Kidney (tissue), 14 donors: Measurements from ENCODE around the gene NFAM1. TPM values are rescaled to one million over a fixed set of nuclear protein-coding genes. Genes with fewer than 3 reads are reported as not detected.

Experiments
- DNase-seq, 5 donors: peaks; one replicate each; pipeline ENCODE4 v3.0.0-alpha.2; 2013 to 2020
- FAIRE-seq: peaks from 2 replicates; lab custom pipeline; 2012; peaks lifted over from hg19 to GRCh38; lab: Jason Lieb, UNC
- H3K27ac ChIP-seq, 2 donors: one replicate each; pipeline ENCODE4 v1.7.0; 2013; ENCODE audit warnings: low read depth in 2 of 2, low read length in 2 of 2, inconsistent platforms in 1 of 2
- H3K27me3 ChIP-seq: one replicate; pipeline ENCODE4 v1.7.1; 2013; ENCODE audit warnings: low read length, inconsistent platforms; ENCODE audit not compliant: control insufficient read depth, insufficient read depth
- H3K36me3 ChIP-seq, 3 donors: one replicate each; pipeline versions ENCODE4 v1.7.0 to v1.7.1; 2013; ENCODE audit warnings: low read length in 3 of 3, control low read depth in 1 of 3, inconsistent platforms in 1 of 3; ENCODE audit not compliant: insufficient read depth in 3 of 3, control insufficient read depth in 2 of 3
- H3K4me1 ChIP-seq, 3 donors: one replicate each; pipeline versions ENCODE4 v1.7.0 to v1.7.1; 2013; ENCODE audit warnings: low read length in 3 of 3, inconsistent platforms in 1 of 3, low read depth in 1 of 3; ENCODE audit not compliant: control insufficient read depth in 2 of 3, insufficient read depth in 2 of 3
- H3K4me3 ChIP-seq, 3 donors: one replicate each; pipeline versions ENCODE4 v1.7.0 to v1.8.1; 2013; ENCODE audit warnings: low read length in 3 of 3, control low read depth in 1 of 3, inconsistent platforms in 1 of 3
- H3K9ac ChIP-seq, 3 donors: one replicate each; pipeline versions ENCODE4 v1.7.0 to v1.7.1; 2013; ENCODE audit warnings: low read length in 3 of 3, control low read depth in 1 of 3, inconsistent platforms in 1 of 3
- H3K9me3 ChIP-seq, 3 donors: one replicate each; pipeline versions ENCODE4 v1.7.0 to v1.7.1; 2013; ENCODE audit warnings: low read length in 3 of 3, control low read depth in 1 of 3, inconsistent platforms in 1 of 3; ENCODE audit not compliant: control insufficient read depth in 2 of 3, insufficient read depth in 1 of 3
- intact Hi-C: fragments of 100-400 bp; cut with DNase I; formaldehyde crosslinking; loops from one replicate; pipeline ENCODE4 v1.11.1; 2022
- polyA plus RNA-seq: library from polyadenylated mRNA; stranded (reverse); fragments of 350-450 nt; fragmentation: Illumina TruSeq; extraction: RNeasy Lipid Tissue Mini Kit (QIAGEN cat#74804); gene quantifications from one replicate; pipeline ENCODE4 v1.2.3, GENCODE V29; 2014; ENCODE audit warnings: low read depth, low replicate concordance; ENCODE audit not compliant: insufficient read depth
- total RNA-seq: library from RNA; stranded (reverse); fragmentation: NEBNext Ultra II Directional; extraction: Animal tissue kit (Norgen Biotek cat#: 25700); gene quantifications from one replicate; pipeline ENCODE4 v1.2.1, GENCODE V29; 2021
- TF ChIP-seq, protein P1 (sequence below): IDR thresholded peaks from 3 replicates; pipeline ENCODE4 v1.5.1; 2012; ENCODE audit warnings: mild to moderate bottlenecking, moderate library complexity, borderline replicate concordance; ENCODE audit not compliant: insufficient read depth; ENCODE audit errors: extremely low read depth
- donor health status: control.
- donor health status: control.
- donor health status: control.
- donor health status: control.
- donor health status: control.
- donor health status: DM: yes; HTN: yes; CAD: no.
- donor health status: Normal renal cell carcinoma (clear cell type).

NFAM1 gene
- total and polyA plus RNA-seq, 2 donors from 2014 or later: 0.60 to 7.9 TPM

DNA sequence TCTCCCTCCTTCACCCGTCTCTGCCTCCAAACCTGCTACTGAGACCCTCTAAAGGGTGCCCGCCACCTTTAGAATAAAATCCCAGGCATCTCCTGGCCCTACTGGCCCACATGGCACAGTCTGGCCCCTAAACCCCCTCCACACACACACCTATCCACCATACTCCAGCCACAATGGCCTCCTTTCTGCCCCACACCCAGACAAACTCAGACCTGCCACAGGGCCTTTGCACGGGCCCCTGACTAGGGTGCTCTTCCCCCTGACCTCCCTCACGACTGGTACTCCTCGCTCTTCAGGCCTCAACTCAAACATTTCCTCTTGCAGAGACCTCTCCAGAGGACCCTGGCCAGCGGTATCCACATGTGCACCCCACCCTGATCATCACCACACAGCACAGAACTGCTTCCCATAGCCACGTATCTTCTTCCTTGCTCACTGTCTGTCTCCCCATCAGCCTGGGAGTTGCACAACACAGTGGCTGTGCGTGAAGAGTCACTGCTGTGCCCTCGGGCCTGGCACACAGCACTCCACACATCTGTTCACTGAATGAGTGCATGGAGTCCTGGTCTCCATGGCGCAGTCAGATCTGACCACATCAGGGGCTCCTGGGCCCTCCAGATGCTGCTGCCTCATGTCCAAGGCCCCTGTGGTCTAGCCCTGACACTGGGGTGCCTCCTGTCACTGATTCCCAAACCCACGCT, 95.5 kb downstream of the NFAM1 start:
- DNase-seq (no peak), FAIRE-seq (no peak)
- no peak overlapping the region for H3K27ac ChIP-seq
- no peaks in the 10 kb centered on the region for H3K36me3 ChIP-seq
- TF ChIP-seq, protein P1, sequence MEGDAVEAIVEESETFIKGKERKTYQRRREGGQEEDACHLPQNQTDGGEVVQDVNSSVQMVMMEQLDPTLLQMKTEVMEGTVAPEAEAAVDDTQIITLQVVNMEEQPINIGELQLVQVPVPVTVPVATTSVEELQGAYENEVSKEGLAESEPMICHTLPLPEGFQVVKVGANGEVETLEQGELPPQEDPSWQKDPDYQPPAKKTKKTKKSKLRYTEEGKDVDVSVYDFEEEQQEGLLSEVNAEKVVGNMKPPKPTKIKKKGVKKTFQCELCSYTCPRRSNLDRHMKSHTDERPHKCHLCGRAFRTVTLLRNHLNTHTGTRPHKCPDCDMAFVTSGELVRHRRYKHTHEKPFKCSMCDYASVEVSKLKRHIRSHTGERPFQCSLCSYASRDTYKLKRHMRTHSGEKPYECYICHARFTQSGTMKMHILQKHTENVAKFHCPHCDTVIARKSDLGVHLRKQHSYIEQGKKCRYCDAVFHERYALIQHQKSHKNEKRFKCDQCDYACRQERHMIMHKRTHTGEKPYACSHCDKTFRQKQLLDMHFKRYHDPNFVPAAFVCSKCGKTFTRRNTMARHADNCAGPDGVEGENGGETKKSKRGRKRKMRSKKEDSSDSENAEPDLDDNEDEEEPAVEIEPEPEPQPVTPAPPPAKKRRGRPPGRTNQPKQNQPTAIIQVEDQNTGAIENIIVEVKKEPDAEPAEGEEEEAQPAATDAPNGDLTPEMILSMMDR: no peak
- intact Hi-C loops: no loop called here
- H3K9me3 ChIP-seq: no peaks in the 10 kb centered on the region
- no peaks in the 10 kb centered on the region for H3K4me1 ChIP-seq
- H3K4me3 ChIP-seq: no peak overlapping the region
- no peak overlapping the region for H3K9ac ChIP-seq
- H3K27me3 ChIP-seq: no peaks in the 10 kb centered on the region

DNA sequence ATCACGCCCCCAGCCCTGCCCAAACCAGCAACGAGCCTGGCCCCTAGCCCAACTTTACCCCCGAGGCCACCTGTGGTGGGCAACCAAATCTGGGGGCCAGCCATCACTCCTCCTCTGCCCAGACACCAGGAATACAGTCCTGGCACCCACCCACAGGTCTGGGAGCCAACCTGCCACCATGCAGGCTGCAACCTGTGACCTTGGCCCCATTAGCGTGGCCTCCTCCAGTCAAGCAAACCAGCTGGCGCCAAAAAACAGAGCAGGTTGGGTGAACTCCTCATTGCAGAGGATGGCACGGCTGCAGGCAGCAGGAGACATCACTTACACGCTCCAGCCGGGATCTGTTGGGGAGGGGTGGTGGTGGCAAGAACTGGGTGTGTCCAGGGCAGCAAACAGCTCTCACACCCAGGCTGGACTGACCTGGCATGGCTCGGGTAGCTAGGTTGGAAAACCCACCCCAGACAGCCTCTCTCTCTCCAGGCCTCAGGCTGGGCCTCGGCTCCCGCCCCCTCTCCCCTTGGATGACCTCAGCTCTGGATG, 96.3 kb downstream of the NFAM1 start:
- TF ChIP-seq, protein P1: no peak
- no peak overlapping the region for H3K4me3 ChIP-seq
- no peaks in the 10 kb centered on the region for H3K27me3 ChIP-seq
- no peaks in the 10 kb centered on the region for H3K4me1 ChIP-seq
- FAIRE-seq (no peak), DNase-seq (no peak)
- intact Hi-C loops: no loop called here
- no peak overlapping the region for H3K9ac ChIP-seq
- H3K9me3 ChIP-seq: no peaks in the 10 kb centered on the region
- no peaks in the 10 kb centered on the region for H3K36me3 ChIP-seq
- no peak overlapping the region for H3K27ac ChIP-seq

DNA sequence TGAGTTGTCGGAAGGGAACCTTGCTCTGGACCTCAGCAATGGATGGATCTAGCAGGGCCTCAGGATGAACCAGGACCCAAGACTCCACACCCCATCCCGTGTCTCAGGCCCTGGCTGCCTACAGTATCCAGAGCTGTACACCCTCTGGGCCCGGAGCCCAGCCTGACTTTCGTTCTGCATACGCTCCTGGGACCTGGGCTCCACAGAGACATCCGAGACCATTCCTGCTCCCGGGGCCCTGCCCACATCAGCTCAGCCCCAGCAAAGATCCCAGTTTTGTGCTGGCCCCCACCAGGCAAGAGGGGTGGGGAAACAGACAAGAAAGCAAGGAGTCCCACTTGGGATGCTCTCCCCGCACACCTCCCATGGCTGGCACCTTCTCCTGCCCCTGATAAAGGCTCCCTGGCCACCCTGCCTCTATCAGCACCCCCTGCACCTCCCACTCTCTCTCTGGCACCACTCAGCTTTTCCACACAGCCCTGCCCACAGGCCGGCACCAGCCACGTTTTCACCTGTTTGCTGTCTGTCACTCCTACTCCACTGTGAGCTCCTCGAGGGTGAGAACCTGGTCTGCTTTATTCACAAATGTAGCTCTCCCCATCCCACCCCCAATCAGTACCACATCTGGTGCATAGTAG, 97.2 kb downstream of the NFAM1 start:
- Histone ChIP-seq H3K9me3 (no peaks in the 10 kb centered on the region), H3K9ac (no peak overlapping the region), H3K36me3 (no peaks in the 10 kb centered on the region), H3K4me1 (no peaks in the 10 kb centered on the region), H3K27ac (no peak overlapping the region), H3K27me3 (no peaks in the 10 kb centered on the region), H3K4me3 (no peak overlapping the region)
- FAIRE-seq: no peak
- intact Hi-C loops: no loop called here
- DNase-seq: no peak
- TF ChIP-seq, protein P1: no peak
